CD4-positive, alpha-beta T cell (primary cell): ENCODE data around the gene LAMA1. TPM values are rescaled to one million over a fixed set of nuclear protein-coding genes. Genes with fewer than 3 reads are reported as not detected.

ENCODE experiments used
- ATAC-seq: fragments of 200-7000 bp; cut with Tn5 transposase; one replicate; pipeline ENCODE4 v1.10.0; 2022; ENCODE audit warnings: mild to moderate bottlenecking; ENCODE audit not compliant: poor library complexity
- CTCF ChIA-PET: fragments of 350-600 bp; sonication (Branson Sonifier 250); formaldehyde crosslinking; loops from one replicate; lab custom pipeline; 2021; ENCODE audit warnings: antibody characterized with exemption, inconsistent platforms; lab: Charles Lee
- POLR2A ChIA-PET: fragments of 350-600 bp; sonication (Branson Sonifier 250); formaldehyde crosslinking; loops from one replicate; lab custom pipeline; 2021; ENCODE audit warnings: antibody characterized with exemption, inconsistent platforms; lab: Charles Lee
- DNase-seq, 14 experiments: peaks; one replicate each; pipeline ENCODE4 v3.0.0-alpha.2; 2013 to 2020; ENCODE audit warnings: mixed read lengths in 2 of 14
- H3K27ac ChIP-seq, 2 donors: one replicate each; pipeline versions ENCODE4 v1.5.1 to v1.7.0; 2013; ENCODE audit warnings: low read length in 2 of 2, low read depth in 1 of 2, mild to moderate bottlenecking in 1 of 2
- H3K27me3 ChIP-seq, 2 experiments: 1 replicate in 1 of 2; 2 replicates in 1 of 2; pipeline versions ENCODE4 v1.6.1 to v1.7.0; 2013; ENCODE audit warnings: low read length in 2 of 2, control low read depth in 1 of 2, mild to moderate bottlenecking in 1 of 2, moderate library complexity in 1 of 2; ENCODE audit not compliant: insufficient read depth in 2 of 2, control insufficient read depth in 1 of 2
- H3K36me3 ChIP-seq: one replicate; pipeline ENCODE4 v1.6.1; 2013; ENCODE audit warnings: low read length, control low read depth; ENCODE audit not compliant: insufficient read depth
- H3K4me1 ChIP-seq: one replicate; pipeline ENCODE4 v1.6.1; 2013; ENCODE audit warnings: low read length, control low read depth; ENCODE audit not compliant: insufficient read depth
- H3K4me3 ChIP-seq: one replicate; pipeline ENCODE4 v1.5.1; 2013; ENCODE audit warnings: mild to moderate bottlenecking, low read length, moderate library complexity
- H3K9me3 ChIP-seq, 2 experiments: 1 replicate in 1 of 2; 2 replicates in 1 of 2; pipeline versions ENCODE4 v1.6.1 to v1.7.0; 2013; ENCODE audit warnings: low read length in 2 of 2, mild to moderate bottlenecking in 2 of 2, control low read depth in 1 of 2, moderate library complexity in 1 of 2; ENCODE audit not compliant: control insufficient read depth in 1 of 2, insufficient read depth in 1 of 2
- H3K27ac Mint-ChIP-seq: one replicate; pipeline ENCODE4 v1.8.0; 2020; ENCODE audit warnings: mixed read lengths
- H3K27me3 Mint-ChIP-seq: one replicate; pipeline ENCODE4 v1.8.0; 2021; ENCODE audit warnings: mixed read lengths
- H3K36me3 Mint-ChIP-seq: one replicate; pipeline ENCODE4 v1.8.0; 2021; ENCODE audit warnings: low read depth, mixed read lengths
- H3K4me1 Mint-ChIP-seq: one replicate; pipeline ENCODE4 v1.8.0; 2021; ENCODE audit warnings: low read depth, mixed read lengths
- H3K4me3 Mint-ChIP-seq: one replicate; pipeline ENCODE4 v1.8.0; 2020; ENCODE audit warnings: mild to moderate bottlenecking, mixed read lengths
- H3K9me3 Mint-ChIP-seq: one replicate; pipeline ENCODE4 v1.8.0; 2020; ENCODE audit warnings: mixed read lengths
- intact Hi-C, 2 experiments: fragments of 100-400 bp; cut with DNase I in 1 of 2; cut with micrococcal nuclease in 1 of 2; formaldehyde crosslinking; loops; one replicate each; pipeline versions ENCODE4 v1.15.1 to v1.9.0; 2023 to 2025; cut with DNase I, micrococcal nuclease
- total RNA-seq, 174 experiments: library from RNA in 2 of 174; stranded (reverse) in 2 of 174; gene quantifications; one replicate each; pipeline ENCODE4 v1.2.3 and lab custom pipeline; 2021 to 2026
- TF ChIP-seq, protein P1 (sequence below): fragments of 200-600 bp; IDR thresholded peaks from one replicate; pipeline ENCODE4 v1.8.0; 2022; ENCODE audit warnings: antibody characterized with exemption, mild to moderate bottlenecking

The LAMA1 gene
- total RNA-seq, 2 experiments from 2014 or later, result not detected

DNA sequence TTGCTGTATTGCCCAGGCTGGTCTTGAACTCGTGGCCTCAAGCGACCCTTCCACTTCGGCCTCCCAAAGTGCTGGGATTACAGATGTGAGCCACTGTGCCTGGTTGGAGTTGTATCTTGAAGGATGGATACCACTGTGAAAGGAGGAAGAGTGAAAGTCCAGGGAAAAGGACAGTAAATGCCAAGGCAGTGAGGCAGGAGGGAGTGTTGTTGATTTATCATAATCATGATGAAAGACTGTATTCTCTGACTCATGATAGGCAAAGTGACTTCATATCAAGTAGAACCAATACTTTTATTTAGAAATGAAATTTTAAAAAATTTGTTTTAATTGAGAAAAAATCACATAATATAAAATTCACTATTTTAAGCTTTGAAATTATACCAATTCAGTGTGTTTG, 225.8 kb downstream of the LAMA1 start:
- no peak overlapping the region for H3K4me3 ChIP-seq
- Mint-ChIP-seq H3K27ac (no peak overlapping the region), H3K36me3 (no peaks in the 10 kb centered on the region), H3K4me1 (no peaks in the 10 kb centered on the region), H3K4me3 (no peak overlapping the region), H3K27me3 (no peaks in the 10 kb centered on the region), H3K9me3 (peaks cover 3% of the 10 kb centered on the region)
- no peaks in the 10 kb centered on the region for H3K9me3 ChIP-seq
- POLR2A ChIA-PET, result no interaction called here
- H3K27ac ChIP-seq, result no peak overlapping the region
- TF ChIP-seq, protein P1, sequence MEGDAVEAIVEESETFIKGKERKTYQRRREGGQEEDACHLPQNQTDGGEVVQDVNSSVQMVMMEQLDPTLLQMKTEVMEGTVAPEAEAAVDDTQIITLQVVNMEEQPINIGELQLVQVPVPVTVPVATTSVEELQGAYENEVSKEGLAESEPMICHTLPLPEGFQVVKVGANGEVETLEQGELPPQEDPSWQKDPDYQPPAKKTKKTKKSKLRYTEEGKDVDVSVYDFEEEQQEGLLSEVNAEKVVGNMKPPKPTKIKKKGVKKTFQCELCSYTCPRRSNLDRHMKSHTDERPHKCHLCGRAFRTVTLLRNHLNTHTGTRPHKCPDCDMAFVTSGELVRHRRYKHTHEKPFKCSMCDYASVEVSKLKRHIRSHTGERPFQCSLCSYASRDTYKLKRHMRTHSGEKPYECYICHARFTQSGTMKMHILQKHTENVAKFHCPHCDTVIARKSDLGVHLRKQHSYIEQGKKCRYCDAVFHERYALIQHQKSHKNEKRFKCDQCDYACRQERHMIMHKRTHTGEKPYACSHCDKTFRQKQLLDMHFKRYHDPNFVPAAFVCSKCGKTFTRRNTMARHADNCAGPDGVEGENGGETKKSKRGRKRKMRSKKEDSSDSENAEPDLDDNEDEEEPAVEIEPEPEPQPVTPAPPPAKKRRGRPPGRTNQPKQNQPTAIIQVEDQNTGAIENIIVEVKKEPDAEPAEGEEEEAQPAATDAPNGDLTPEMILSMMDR, result no peak
- H3K27me3 ChIP-seq, result no peaks in the 10 kb centered on the region
- ATAC-seq (no peak), DNase-seq (no peak)
- no peaks in the 10 kb centered on the region for H3K36me3 ChIP-seq
- no peaks in the 10 kb centered on the region for H3K4me1 ChIP-seq
- CTCF ChIA-PET, result no interaction called here
- intact Hi-C loops, result no loop called here

Other genes starting within 250 kb of the LAMA1 start
- not detected for gene LRRC30, start 113.3 kb upstream of the LAMA1 start, total RNA-seq